Sigmoid colon (tissue), 4 donors: ENCODE results near the gene APBB3.

ENCODE experiments used
- EP300 ChIP-seq, 4 donors: sonication (generic); formaldehyde crosslinking; IDR thresholded peaks; one replicate each; pipeline ENCODE4 v1.6.1; 2017; ENCODE audit warnings: antibody characterized with exemption in 4 of 4
- POLR2A ChIP-seq, 2 donors: fragments of 450-650 bp; IDR thresholded peaks; one replicate each; pipeline ENCODE4 v1.6.1; 2016; ENCODE audit warnings: antibody characterized with exemption in 2 of 2, mild to moderate bottlenecking in 2 of 2, moderate library complexity in 2 of 2
- POLR2AphosphoS5 ChIP-seq, 4 donors: sonication (generic); formaldehyde crosslinking; IDR thresholded peaks; one replicate each; pipeline ENCODE4 v1.6.1; 2017; ENCODE audit warnings: antibody characterized with exemption in 4 of 4
- TF ChIP-seq, protein P1 (sequence below), 4 experiments: fragments of 450-650 bp in 3 of 4; fragments of 200-600 bp in 1 of 4; IDR thresholded peaks; one replicate each; pipeline ENCODE4 v1.5.1; 2016 to 2019; ENCODE audit warnings: antibody characterized with exemption in 4 of 4, mild to moderate bottlenecking in 3 of 4, moderate library complexity in 2 of 4

DNA sequence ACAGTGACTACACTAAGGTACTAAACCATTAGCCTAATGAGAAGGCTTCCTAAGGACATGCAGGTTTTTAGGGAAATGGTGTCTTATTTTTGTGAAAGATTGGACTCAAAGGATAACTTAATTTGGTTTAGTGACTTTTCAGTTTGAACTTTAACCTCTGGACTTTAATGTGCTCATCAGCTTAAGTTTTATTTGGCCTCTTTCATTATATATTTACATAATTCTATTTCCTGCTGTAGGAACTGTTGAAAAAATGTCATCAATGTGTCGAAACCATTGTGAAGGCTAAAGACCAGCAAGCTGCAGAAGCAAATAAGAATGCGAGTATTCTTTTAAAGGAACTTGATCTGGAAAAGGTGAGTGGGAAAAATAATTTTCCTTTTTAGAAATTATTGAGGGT is 51.3 kb downstream of the APBB3 start:
- TF ChIP-seq, protein P1, sequence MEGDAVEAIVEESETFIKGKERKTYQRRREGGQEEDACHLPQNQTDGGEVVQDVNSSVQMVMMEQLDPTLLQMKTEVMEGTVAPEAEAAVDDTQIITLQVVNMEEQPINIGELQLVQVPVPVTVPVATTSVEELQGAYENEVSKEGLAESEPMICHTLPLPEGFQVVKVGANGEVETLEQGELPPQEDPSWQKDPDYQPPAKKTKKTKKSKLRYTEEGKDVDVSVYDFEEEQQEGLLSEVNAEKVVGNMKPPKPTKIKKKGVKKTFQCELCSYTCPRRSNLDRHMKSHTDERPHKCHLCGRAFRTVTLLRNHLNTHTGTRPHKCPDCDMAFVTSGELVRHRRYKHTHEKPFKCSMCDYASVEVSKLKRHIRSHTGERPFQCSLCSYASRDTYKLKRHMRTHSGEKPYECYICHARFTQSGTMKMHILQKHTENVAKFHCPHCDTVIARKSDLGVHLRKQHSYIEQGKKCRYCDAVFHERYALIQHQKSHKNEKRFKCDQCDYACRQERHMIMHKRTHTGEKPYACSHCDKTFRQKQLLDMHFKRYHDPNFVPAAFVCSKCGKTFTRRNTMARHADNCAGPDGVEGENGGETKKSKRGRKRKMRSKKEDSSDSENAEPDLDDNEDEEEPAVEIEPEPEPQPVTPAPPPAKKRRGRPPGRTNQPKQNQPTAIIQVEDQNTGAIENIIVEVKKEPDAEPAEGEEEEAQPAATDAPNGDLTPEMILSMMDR (IDR thresholded peaks at IDR 0.05) = no peak
- no peak for TF ChIP-seq POLR2AphosphoS5 (IDR thresholded peaks at IDR 0.05)
- no peak for TF ChIP-seq POLR2A (IDR thresholded peaks at IDR 0.05)
- TF ChIP-seq EP300 (IDR thresholded peaks at IDR 0.05) = no peak
